HepG2 (cell line): ENCODE measurements around the gene KLF7. TPM values are rescaled to one million over a fixed set of nuclear protein-coding genes. Genes with fewer than 3 reads are reported as not detected.

Experiments used
- ARNT ChIP-seq: fragments of 450-650 bp; IDR thresholded peaks from 2 replicates; pipeline ENCODE4 v1.6.1; 2017
- CENPBD1 ChIP-seq: sonication (generic); formaldehyde crosslinking; IDR thresholded peaks from 2 replicates; pipeline ENCODE4 v1.8.0; 2022; ENCODE audit warnings: missing genetic modification reagents, low read depth, mild to moderate bottlenecking, borderline replicate concordance
- CREBL2 ChIP-seq: sonication (generic); formaldehyde crosslinking; IDR thresholded peaks from 2 replicates; pipeline ENCODE4 v1.8.1; 2023; ENCODE audit warnings: missing genetic modification reagents, mild to moderate bottlenecking, borderline replicate concordance
- DMTF1 ChIP-seq: sonication (generic); formaldehyde crosslinking; IDR thresholded peaks from 2 replicates; pipeline ENCODE4 v1.4.0; 2020; ENCODE audit warnings: mild to moderate bottlenecking, missing genetic modification reagents
- HNRNPLL ChIP-seq: fragments of 200-400 bp; formaldehyde crosslinking; IDR thresholded peaks from 2 replicates; pipeline ENCODE4 v1.6.1; 2017; ENCODE audit warnings: mild to moderate bottlenecking, low read depth, low read length; ENCODE audit not compliant: poor library complexity, severe bottlenecking
- NAIF1 ChIP-seq: sonication (generic); formaldehyde crosslinking; IDR thresholded peaks from 2 replicates; pipeline ENCODE4 v1.5.0; 2020; ENCODE audit warnings: mild to moderate bottlenecking, missing genetic modification reagents, borderline replicate concordance
- PHF20 ChIP-seq: sonication (generic); formaldehyde crosslinking; IDR thresholded peaks from 2 replicates; pipeline ENCODE4 v1.5.0; 2020; ENCODE audit warnings: mild to moderate bottlenecking, missing genetic modification reagents
- POLR2AphosphoS5 ChIP-seq: IDR thresholded peaks from 2 replicates; pipeline ENCODE4 v1.6.1; 2012; ENCODE audit warnings: low read depth, low read length
- SIN3A ChIP-seq: IDR thresholded peaks from 2 replicates; pipeline ENCODE4 v1.6.1; 2011; ENCODE audit warnings: low read depth, mild to moderate bottlenecking, control low read depth, low read length, borderline replicate concordance
- TCF7L2 ChIP-seq: IDR thresholded peaks from 2 replicates; pipeline ENCODE4 v1.6.1; 2011; ENCODE audit warnings: mild to moderate bottlenecking, low read depth, low read length, moderate library complexity
- ZBTB4 ChIP-seq: sonication (generic); formaldehyde crosslinking; IDR thresholded peaks from 2 replicates; pipeline ENCODE4 v1.4.0; 2020; ENCODE audit warnings: missing genetic modification reagents, mild to moderate bottlenecking, borderline replicate concordance
- ZBTB7A ChIP-seq: sonication (generic); formaldehyde crosslinking; IDR thresholded peaks from 2 replicates; pipeline ENCODE4 v1.8.0; 2022; ENCODE audit warnings: mild to moderate bottlenecking, missing genetic modification reagents
- ZNF577 ChIP-seq: sonication (generic); formaldehyde crosslinking; IDR thresholded peaks from 2 replicates; pipeline ENCODE4 v1.4.0; 2020; ENCODE audit warnings: mild to moderate bottlenecking, low read depth, missing genetic modification reagents, borderline replicate concordance
- ZNF644 ChIP-seq: IDR thresholded peaks from 2 replicates; pipeline ENCODE4 v1.6.1; 2016; ENCODE audit warnings: low read depth
- ZNF713 ChIP-seq: sonication (generic); formaldehyde crosslinking; IDR thresholded peaks from 2 replicates; pipeline ENCODE4 v1.4.0; 2020; ENCODE audit warnings: mild to moderate bottlenecking, missing genetic modification reagents
- polyA plus RNA-seq, 8 experiments: library from polyadenylated mRNA; depleted of rRNA in 3 of 8; stranded (reverse) in 7 of 8; unstranded in 1 of 8; fragments of >200 nt; fragmentation: Illumina TruSeq in 4 of 8; extraction: Trizol in 4 of 8; gene quantifications; 2 replicates each; pipeline versions ENCODE4 v1.2.1 to v1.2.3, GENCODE V29; 2011 to 2016; ENCODE audit warnings: low read depth in 4 of 8, missing spikeins in 1 of 8, mixed read lengths in 1 of 8; ENCODE audit not compliant: insufficient read depth in 1 of 8
- total RNA-seq, 5 experiments: library from RNA; depleted of rRNA; stranded (reverse); fragments of >200 nt; fragmentation: Illumina TruSeq; extraction: Trizol; gene quantifications; 2 replicates each; pipeline ENCODE4 v1.2.3, GENCODE V29; 2016; ENCODE audit warnings: low read depth in 1 of 5
- TF ChIP-seq, protein P1 (sequence below): sonication (generic); formaldehyde crosslinking; IDR thresholded peaks from 2 replicates; pipeline ENCODE4 v1.5.0; 2020; ENCODE audit warnings: mild to moderate bottlenecking, missing genetic modification reagents
- TF ChIP-seq, protein P2 (sequence below): sonication (generic); formaldehyde crosslinking; IDR thresholded peaks from 2 replicates; pipeline ENCODE4 v1.8.1; 2022; ENCODE audit warnings: mild to moderate bottlenecking, missing genetic modification reagents

KLF7 gene
- total and polyA plus RNA-seq, 2 of the 13 experiments (the other 11 are each of a cell fraction or from before 2014, with no cell fraction given) = 2.6 to 5.4 TPM

- TF ChIP-seq ZBTB4 (CRISPR knock-in tag) = no peak
- no peak for TF ChIP-seq CENPBD1 (CRISPR knock-in tag)
- peak; percentile 29; the same call in 1 of the 2 replicates for TF ChIP-seq SIN3A
- TF ChIP-seq ZNF713 (CRISPR knock-in tag) = no peak
- no peak for TF ChIP-seq TCF7L2
- TF ChIP-seq HNRNPLL = peak; percentile 54
- no peak for TF ChIP-seq ARNT
- no peak for TF ChIP-seq ZNF644 (CRISPR knock-in tag)
- 0 out of 2 replicates have a peak, but pooled peaks have one; percentile 47 for TF ChIP-seq ZBTB7A
- TF ChIP-seq, protein P1, sequence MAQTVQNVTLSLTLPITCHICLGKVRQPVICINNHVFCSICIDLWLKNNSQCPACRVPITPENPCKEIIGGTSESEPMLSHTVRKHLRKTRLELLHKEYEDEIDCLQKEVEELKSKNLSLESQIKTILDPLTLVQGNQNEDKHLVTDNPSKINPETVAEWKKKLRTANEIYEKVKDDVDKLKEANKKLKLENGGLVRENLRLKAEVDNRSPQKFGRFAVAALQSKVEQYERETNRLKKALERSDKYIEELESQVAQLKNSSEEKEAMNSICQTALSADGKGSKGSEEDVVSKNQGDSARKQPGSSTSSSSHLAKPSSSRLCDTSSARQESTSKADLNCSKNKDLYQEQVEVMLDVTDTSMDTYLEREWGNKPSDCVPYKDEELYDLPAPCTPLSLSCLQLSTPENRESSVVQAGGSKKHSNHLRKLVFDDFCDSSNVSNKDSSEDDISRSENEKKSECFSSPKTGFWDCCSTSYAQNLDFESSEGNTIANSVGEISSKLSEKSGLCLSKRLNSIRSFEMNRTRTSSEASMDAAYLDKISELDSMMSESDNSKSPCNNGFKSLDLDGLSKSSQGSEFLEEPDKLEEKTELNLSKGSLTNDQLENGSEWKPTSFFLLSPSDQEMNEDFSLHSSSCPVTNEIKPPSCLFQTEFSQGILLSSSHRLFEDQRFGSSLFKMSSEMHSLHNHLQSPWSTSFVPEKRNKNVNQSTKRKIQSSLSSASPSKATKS (CRISPR knock-in tag) = no peak
- TF ChIP-seq POLR2AphosphoS5 = peak; percentile 72
- no peak for TF ChIP-seq DMTF1 (CRISPR knock-in tag)
- TF ChIP-seq CREBL2 (CRISPR knock-in tag) = no peak
- TF ChIP-seq, protein P2, sequence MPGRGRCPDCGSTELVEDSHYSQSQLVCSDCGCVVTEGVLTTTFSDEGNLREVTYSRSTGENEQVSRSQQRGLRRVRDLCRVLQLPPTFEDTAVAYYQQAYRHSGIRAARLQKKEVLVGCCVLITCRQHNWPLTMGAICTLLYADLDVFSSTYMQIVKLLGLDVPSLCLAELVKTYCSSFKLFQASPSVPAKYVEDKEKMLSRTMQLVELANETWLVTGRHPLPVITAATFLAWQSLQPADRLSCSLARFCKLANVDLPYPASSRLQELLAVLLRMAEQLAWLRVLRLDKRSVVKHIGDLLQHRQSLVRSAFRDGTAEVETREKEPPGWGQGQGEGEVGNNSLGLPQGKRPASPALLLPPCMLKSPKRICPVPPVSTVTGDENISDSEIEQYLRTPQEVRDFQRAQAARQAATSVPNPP (CRISPR knock-in tag) = 0 out of 2 replicates have a peak, but pooled peaks have one; percentile 58
- TF ChIP-seq NAIF1 (CRISPR knock-in tag) = no peak
- TF ChIP-seq PHF20 (CRISPR knock-in tag) = no peak
- TF ChIP-seq ZNF577 = no peak
Observed at GRCh38 chr2:207166349-207167098, 776 bp upstream of the KLF7 start (continued).
